ENCODE results near the gene CSMD2.

Gene CSMD2

GRCh38 chr1:33946836-33947235 is 218.2 kb downstream of the CSMD2 start:
- DNase-seq: no peak

- no peak for DNase-seq
Measured at GRCh38 chr1:33944846-33945245, 220.2 kb downstream of the CSMD2 start.

GRCh38 chr1:33943978-33944377 is 221.1 kb downstream of the CSMD2 start:
- DNase-seq: no peak

- DNase-seq: no peak
Measured at GRCh38 chr1:33932871-33933270, 232.2 kb downstream of the CSMD2 start.

- DNase-seq: no peak
Measured at GRCh38 chr1:33931111-33931475, 233.9 kb downstream of the CSMD2 start.

- no peak for DNase-seq
Measured at GRCh38 chr1:33930346-33931110, 234.5 kb downstream of the CSMD2 start.

- no peak for DNase-seq
Measured at GRCh38 chr1:33928251-33928650, 236.8 kb downstream of the CSMD2 start.

GRCh38 chr1:33927721-33928120 is 237.3 kb downstream of the CSMD2 start:
- no peak for DNase-seq

GRCh38 chr1:33925586-33925985 is 239.4 kb downstream of the CSMD2 start:
- DNase-seq: peak; percentile 69

GRCh38 chr1:33921281-33921680 is 243.7 kb downstream of the CSMD2 start:
- DNase-seq: no peak

GRCh38 chr1:33918368-33918767 is 246.7 kb downstream of the CSMD2 start:
- no peak for DNase-seq

GRCh38 chr1:33916786-33917185 is 248.2 kb downstream of the CSMD2 start:
- no peak for DNase-seq

GRCh38 chr1:33914531-33914930 is 250.5 kb downstream of the CSMD2 start:
- DNase-seq: no peak

GRCh38 chr1:33908324-33908956 is 256.6 kb downstream of the CSMD2 start:
- no peak for DNase-seq

- DNase-seq: no peak
Measured at GRCh38 chr1:33906156-33906555, 258.9 kb downstream of the CSMD2 start.

- no peak for DNase-seq
Measured at GRCh38 chr1:33905241-33905640, 259.8 kb downstream of the CSMD2 start.

- DNase-seq: no peak
Measured at GRCh38 chr1:33903210-33903589, 261.8 kb downstream of the CSMD2 start.

GRCh38 chr1:33902486-33903209 is 262.4 kb downstream of the CSMD2 start:
- no peak for DNase-seq

GRCh38 chr1:33899746-33900145 is 265.3 kb downstream of the CSMD2 start:
- DNase-seq: no peak

- DNase-seq: no peak
Measured at GRCh38 chr1:33898881-33899280, 266.1 kb downstream of the CSMD2 start.

- no peak for DNase-seq
Measured at GRCh38 chr1:33898406-33898805, 266.6 kb downstream of the CSMD2 start.

GRCh38 chr1:33897092-33897725 is 267.8 kb downstream of the CSMD2 start:
- no peak for DNase-seq

- no peak for DNase-seq
Measured at GRCh38 chr1:33895976-33896375, 269.1 kb downstream of the CSMD2 start.

GRCh38 chr1:33895396-33895795 is 269.6 kb downstream of the CSMD2 start:
- no peak for DNase-seq
